A673 (cell line): ENCODE data around the gene C4orf54. TPM values are rescaled to one million over a fixed set of nuclear protein-coding genes. Genes with fewer than 3 reads are reported as not detected.

Experiments
- BruUV-seq: library from RNA; stranded (reverse); fragments of 400-500 nt; replicated peaks from 2 replicates; lab custom pipeline; 2021; lab: Mats Ljungman, UMichigan
- CTCF ChIA-PET: fragments of 300-600 bp; sonication (Branson Sonifier 250); formaldehyde crosslinking; loops from one replicate; lab custom pipeline; 2022; ENCODE audit warnings: antibody characterized with exemption; lab: Charles Lee
- POLR2A ChIA-PET: fragments of 300-600 bp; sonication (Branson Sonifier 250); formaldehyde crosslinking; loops from one replicate; lab custom pipeline; 2022; ENCODE audit warnings: antibody characterized with exemption; ENCODE audit not compliant: low non-redundant PET; lab: Charles Lee
- DNase-seq: peaks from one replicate; pipeline ENCODE4 v3.0.0-alpha.2; 2015; ENCODE audit warnings: low spot score
- H3K27ac ChIP-seq: fragments of 200-600 bp; sonication (generic); 2 replicates; pipeline ENCODE4 v1.5.1; 2016; ENCODE audit warnings: mixed run types, low read depth, mild to moderate bottlenecking, mixed read lengths, antibody characterized with exemption, low read length; ENCODE audit not compliant: poor library complexity, severe bottlenecking
- H3K27me3 ChIP-seq: fragments of 200-600 bp; sonication (generic); replicated peaks from 2 replicates; pipeline ENCODE4 v1.6.1; 2017; ENCODE audit warnings: mixed run types, low read depth, mild to moderate bottlenecking, mixed read lengths, antibody characterized with exemption, low read length; ENCODE audit not compliant: insufficient read depth, poor library complexity
- H3K36me3 ChIP-seq: fragments of 200-600 bp; sonication (generic); 2 replicates; pipeline ENCODE4 v1.6.1; 2016; ENCODE audit warnings: mixed run types, mild to moderate bottlenecking, mixed read lengths, antibody characterized with exemption, low read length; ENCODE audit not compliant: insufficient read depth, poor library complexity, severe bottlenecking
- H3K4me1 ChIP-seq: fragments of 200-600 bp; sonication (generic); 2 replicates; pipeline ENCODE4 v1.6.1; 2017; ENCODE audit warnings: mixed run types, mild to moderate bottlenecking, mixed read lengths, antibody characterized with exemption, low read length; ENCODE audit not compliant: insufficient read depth, poor library complexity, severe bottlenecking
- H3K4me3 ChIP-seq: fragments of 200-600 bp; sonication (generic); 2 replicates; pipeline ENCODE4 v1.5.1; 2016; ENCODE audit warnings: low read depth, mixed run types, mild to moderate bottlenecking, mixed read lengths, low read length; ENCODE audit not compliant: poor library complexity, severe bottlenecking
- H3K9me3 ChIP-seq: fragments of 200-600 bp; sonication (generic); 2 replicates; pipeline ENCODE4 v1.6.1; 2016; ENCODE audit warnings: mixed run types, low read depth, mild to moderate bottlenecking, mixed read lengths, antibody characterized with exemption, low read length; ENCODE audit not compliant: poor library complexity, severe bottlenecking
- EZH2 ChIP-seq: fragments of 200-600 bp; sonication (generic); IDR thresholded peaks from 2 replicates; pipeline ENCODE4 v1.6.1; 2017; ENCODE audit warnings: borderline replicate concordance, low read depth, mild to moderate bottlenecking, mixed read lengths, antibody characterized with exemption, low read length; ENCODE audit not compliant: poor library complexity, severe bottlenecking
- intact Hi-C: fragments of 100-400 bp; cut with micrococcal nuclease; formaldehyde crosslinking; loops from one replicate; pipeline ENCODE4 v1.10.0; 2022; ENCODE audit not compliant: unreplicated experiment
- total RNA-seq: library from RNA; stranded (reverse); gene quantifications from 2 replicates; pipeline ENCODE4 v1.2.3, GENCODE V29; 2021
- TF ChIP-seq, protein P1 (sequence below): fragments of 300-800, 200-600 bp; sonication (generic); conservative IDR thresholded peaks from 2 replicates; pipeline ENCODE4 v1.5.1; 2017; ENCODE audit warnings: low read depth, mild to moderate bottlenecking, antibody characterized with exemption, low read length, moderate library complexity, mixed read lengths

Gene C4orf54
- total RNA-seq, 1 experiment from 2014 or later = not detected

DNA sequence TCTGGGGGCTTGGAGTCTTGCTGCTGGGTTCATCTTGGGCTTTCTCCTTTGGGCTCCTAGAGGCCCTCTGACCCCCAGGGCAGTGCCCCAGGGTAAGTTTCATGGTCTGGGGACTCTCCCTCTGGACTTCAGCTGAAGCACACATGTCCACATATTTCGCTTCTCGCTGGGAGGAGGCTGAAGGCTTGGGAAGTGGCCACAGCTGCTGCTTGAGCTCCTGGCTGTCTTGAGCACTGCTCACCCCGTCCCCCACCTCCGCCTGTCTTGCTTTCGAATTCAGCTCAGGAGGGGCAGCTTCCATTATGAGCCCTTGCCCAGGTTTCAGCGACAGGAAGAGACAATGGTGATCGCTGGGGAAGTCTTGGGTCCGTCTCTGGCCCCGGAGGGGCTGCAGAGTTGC, 3.7 kb downstream of the C4orf54 start:
- H3K9me3 ChIP-seq = no peaks in the 10 kb centered on the region
- no peaks in the 10 kb centered on the region for H3K4me1 ChIP-seq
- H3K27ac ChIP-seq = no peak overlapping the region
- ChIA-PET CTCF (no interaction called here), POLR2A (no interaction called here)
- no peak overlapping the region for H3K4me3 ChIP-seq
- no peaks in the 10 kb centered on the region for H3K36me3 ChIP-seq
- no peak for DNase-seq
- BruUV-seq = no TSS peak
- peaks cover 19% of the 10 kb centered on the region for H3K27me3 ChIP-seq
- TF ChIP-seq, protein P1, sequence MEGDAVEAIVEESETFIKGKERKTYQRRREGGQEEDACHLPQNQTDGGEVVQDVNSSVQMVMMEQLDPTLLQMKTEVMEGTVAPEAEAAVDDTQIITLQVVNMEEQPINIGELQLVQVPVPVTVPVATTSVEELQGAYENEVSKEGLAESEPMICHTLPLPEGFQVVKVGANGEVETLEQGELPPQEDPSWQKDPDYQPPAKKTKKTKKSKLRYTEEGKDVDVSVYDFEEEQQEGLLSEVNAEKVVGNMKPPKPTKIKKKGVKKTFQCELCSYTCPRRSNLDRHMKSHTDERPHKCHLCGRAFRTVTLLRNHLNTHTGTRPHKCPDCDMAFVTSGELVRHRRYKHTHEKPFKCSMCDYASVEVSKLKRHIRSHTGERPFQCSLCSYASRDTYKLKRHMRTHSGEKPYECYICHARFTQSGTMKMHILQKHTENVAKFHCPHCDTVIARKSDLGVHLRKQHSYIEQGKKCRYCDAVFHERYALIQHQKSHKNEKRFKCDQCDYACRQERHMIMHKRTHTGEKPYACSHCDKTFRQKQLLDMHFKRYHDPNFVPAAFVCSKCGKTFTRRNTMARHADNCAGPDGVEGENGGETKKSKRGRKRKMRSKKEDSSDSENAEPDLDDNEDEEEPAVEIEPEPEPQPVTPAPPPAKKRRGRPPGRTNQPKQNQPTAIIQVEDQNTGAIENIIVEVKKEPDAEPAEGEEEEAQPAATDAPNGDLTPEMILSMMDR = no peak
- no peak for TF ChIP-seq EZH2
- intact Hi-C loops = no loop called here

DNA sequence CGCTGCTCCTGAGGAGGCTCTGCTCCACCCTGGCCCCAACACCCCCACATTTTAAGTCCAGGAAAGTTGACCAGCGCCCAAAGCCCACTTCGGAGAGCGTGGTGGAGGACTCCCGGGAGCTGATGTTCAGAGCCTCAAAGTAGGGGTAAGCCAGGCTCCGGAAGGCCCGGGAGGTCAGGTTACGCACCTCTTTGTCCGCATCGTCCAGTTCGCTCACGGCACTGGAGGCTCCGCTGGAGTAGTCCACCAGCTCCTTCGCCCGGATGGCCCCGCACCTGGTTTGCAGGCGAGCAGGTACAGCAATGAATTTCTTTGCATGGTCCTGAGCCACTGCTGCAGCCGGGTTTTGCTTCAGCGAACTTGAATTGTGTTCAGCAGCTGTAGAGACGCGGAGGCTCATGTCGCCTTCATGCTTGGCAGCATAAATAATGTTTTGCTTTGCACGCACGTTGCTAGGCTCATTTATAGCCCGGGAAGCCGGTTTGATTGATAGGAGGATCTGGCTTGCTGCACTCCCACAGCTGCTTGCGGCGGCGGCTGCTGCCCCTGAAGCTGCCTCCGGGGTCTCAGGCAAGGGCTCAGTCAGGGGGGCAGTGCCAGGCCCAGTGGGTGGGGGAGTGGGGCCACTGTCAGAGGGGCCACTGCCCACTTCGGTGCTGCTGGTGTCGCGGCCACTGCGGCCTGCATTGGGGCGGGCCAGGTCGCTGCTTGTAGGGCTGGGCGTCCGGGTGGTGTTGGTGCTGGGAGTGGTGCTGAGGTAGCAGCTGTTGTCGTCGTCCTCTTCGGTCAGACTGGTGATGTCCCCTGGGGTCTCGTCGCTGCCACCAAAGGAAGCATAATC, 4.8 kb downstream of the C4orf54 start:
- no TSS peak for BruUV-seq
- DNase-seq = no peak
- H3K4me1 ChIP-seq = no peaks in the 10 kb centered on the region
- H3K4me3 ChIP-seq = no peak overlapping the region
- TF ChIP-seq, protein P1 = no peak
- no peak for TF ChIP-seq EZH2
- no peaks in the 10 kb centered on the region for H3K9me3 ChIP-seq
- no peaks in the 10 kb centered on the region for H3K36me3 ChIP-seq
- ChIA-PET POLR2A (no interaction called here), CTCF (no interaction called here)
- H3K27me3 ChIP-seq = peaks cover 18% of the 10 kb centered on the region
- no peak overlapping the region for H3K27ac ChIP-seq
- intact Hi-C loops = no loop called here

DNA sequence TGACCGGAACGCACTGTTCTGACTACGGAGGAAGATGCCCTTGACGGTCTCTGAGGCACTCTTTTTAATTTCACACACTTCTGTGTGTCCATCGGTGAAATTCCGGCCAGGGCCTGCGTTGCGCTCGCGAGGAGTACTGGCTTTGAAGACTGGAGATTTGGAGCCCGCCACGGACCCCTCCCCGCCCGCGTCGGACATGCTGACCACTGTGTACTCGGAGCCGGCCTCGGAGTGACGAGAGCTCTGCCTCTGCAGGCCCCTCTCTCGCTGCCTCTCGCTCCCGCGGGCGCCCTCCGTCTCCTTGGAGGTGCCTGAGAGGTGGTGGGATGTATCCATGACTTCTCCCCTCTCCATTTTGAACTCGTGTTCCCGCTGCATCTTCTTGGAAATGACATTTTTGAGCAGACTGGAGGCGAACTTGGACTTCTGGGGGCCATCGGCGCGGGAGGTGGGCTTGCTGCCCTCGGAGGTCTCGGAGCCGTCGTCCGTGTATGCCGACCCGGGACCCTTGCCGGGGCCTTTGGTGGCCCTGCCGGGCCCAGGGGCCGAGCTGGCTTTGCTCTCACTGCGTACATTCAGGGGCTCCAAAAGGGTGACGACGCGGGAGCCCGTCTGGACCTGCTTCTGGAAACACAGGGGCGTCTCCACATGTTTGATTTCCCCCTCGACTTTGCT, 5.7 kb downstream of the C4orf54 start:
- ChIA-PET POLR2A (no interaction called here), CTCF (no interaction called here)
- Histone ChIP-seq H3K9me3 (no peaks in the 10 kb centered on the region), H3K4me3 (no peak overlapping the region), H3K36me3 (no peaks in the 10 kb centered on the region), H3K27me3 (peaks cover 16% of the 10 kb centered on the region), H3K27ac (no peak overlapping the region), H3K4me1 (no peaks in the 10 kb centered on the region)
- no TSS peak for BruUV-seq
- DNase-seq = no peak
- intact Hi-C loops = no loop called here
- TF ChIP-seq, protein P1 = no peak
- no peak for TF ChIP-seq EZH2
